NCI-H510A (cell line): ENCODE data around the gene CRISP1.
"Not testable (repeated sequence)": the region's sequence is repeated elsewhere in the genome, so short reads cannot be mapped to it uniquely, and the experiment has no call there.

ENCODE experiments used
- DNase-seq: peaks from one replicate; lab custom pipeline; 2025; lab: John Stamatoyannopoulos, UW

Gene CRISP1

GRCh38 chr6:49839957-49840356 is 26.4 kb downstream of the CRISP1 start:
- no peak for DNase-seq

- DNase-seq, result no peak
Observed at GRCh38 chr6:49839162-49839561, 27.2 kb downstream of the CRISP1 start.

- DNase-seq, result no peak
Observed at GRCh38 chr6:49835140-49835539, 31.2 kb downstream of the CRISP1 start.

- no peak for DNase-seq
Observed at GRCh38 chr6:49833386-49833785, 32.9 kb downstream of the CRISP1 start.

GRCh38 chr6:49826743-49827406 is 39.5 kb downstream of the CRISP1 start:
- DNase-seq, result no peak

- no peak for DNase-seq
Observed at GRCh38 chr6:49815166-49815565, 51.2 kb downstream of the CRISP1 start.

- no peak for DNase-seq
Observed at GRCh38 chr6:49813248-49813647, 53.1 kb downstream of the CRISP1 start.

- DNase-seq, result no peak
Observed at GRCh38 chr6:49806145-49806544, 60.2 kb downstream of the CRISP1 start.

- no peak for DNase-seq
Observed at GRCh38 chr6:49805246-49805645, 61.1 kb downstream of the CRISP1 start.

- DNase-seq, result no peak
Observed at GRCh38 chr6:49801525-49801924, 64.8 kb downstream of the CRISP1 start.

GRCh38 chr6:49799090-49799489 is 67.2 kb downstream of the CRISP1 start:
- DNase-seq, result no peak

- not testable (repeated sequence) for DNase-seq
Observed at GRCh38 chr6:49796842-49797455, 69.4 kb downstream of the CRISP1 start.

- DNase-seq, result no peak
Observed at GRCh38 chr6:49790341-49790740, 76.0 kb downstream of the CRISP1 start.

- no peak for DNase-seq
Observed at GRCh38 chr6:49787176-49787575, 79.2 kb downstream of the CRISP1 start, which contains the start of gene PGK2. PGK2 (minus strand) TSS chr6:49787285; CDS start chr6:49787187, 98 bp downstream.

GRCh38 chr6:49784272-49784671 is 82.1 kb downstream of the CRISP1 start:
- DNase-seq, result no peak
